CD4-positive, alpha-beta T cell treated with Interleukin-10 for 1 hour (primary cell): ENCODE results near the gene ACP1.

ENCODE experiments used
- DNase-seq: peaks from one replicate; pipeline ENCODE4 v3.0.0-alpha.2; 2020

The ACP1 gene

GRCh38 chr2:282371-283263 lies 17.9 kb downstream of the ACP1 start:
- no peak for DNase-seq

- no peak for DNase-seq
Measured at GRCh38 chr2:283996-284794, 19.4 kb downstream of the ACP1 start.

- DNase-seq: no peak
Measured at GRCh38 chr2:284896-285492, 20.2 kb downstream of the ACP1 start.

- DNase-seq: no peak
Measured at GRCh38 chr2:285531-285930, 20.8 kb downstream of the ACP1 start.

- DNase-seq: no peak
Measured at GRCh38 chr2:286035-286434, 21.3 kb downstream of the ACP1 start.

- DNase-seq: no peak
Measured at GRCh38 chr2:286774-287392, 22.1 kb downstream of the ACP1 start.

GRCh38 chr2:287471-287885 lies 22.7 kb downstream of the ACP1 start:
- no peak for DNase-seq

- no peak for DNase-seq
Measured at GRCh38 chr2:287911-288757, 23.4 kb downstream of the ACP1 start, which contains the start of gene ALKAL2. TSS of gene ALKAL2 (minus strand) at chr2:288091. CDS start at chr2:287835, 256 bp downstream.

- DNase-seq: no peak
Measured at GRCh38 chr2:288758-289361, 24.1 kb downstream of the ACP1 start.

- no peak for DNase-seq
Measured at GRCh38 chr2:289362-290089, 24.8 kb downstream of the ACP1 start.

- DNase-seq: peak; percentile 52
Measured at GRCh38 chr2:290090-290722, 25.5 kb downstream of the ACP1 start.

- DNase-seq: no peak
Measured at GRCh38 chr2:295090-295489, 30.3 kb downstream of the ACP1 start.

GRCh38 chr2:296354-296753 lies 31.6 kb downstream of the ACP1 start:
- no peak for DNase-seq

GRCh38 chr2:305366-305765 lies 40.6 kb downstream of the ACP1 start:
- no peak for DNase-seq

GRCh38 chr2:309148-309953 lies 44.6 kb downstream of the ACP1 start:
- DNase-seq: no peak

- no peak for DNase-seq
Measured at GRCh38 chr2:309954-310510, 45.3 kb downstream of the ACP1 start.

GRCh38 chr2:310994-311393 lies 46.2 kb downstream of the ACP1 start:
- no peak for DNase-seq

- DNase-seq: no peak
Measured at GRCh38 chr2:313991-314390, 49.2 kb downstream of the ACP1 start.
